ENCODE data around the gene MESP2. TPM values are rescaled to one million over a fixed set of nuclear protein-coding genes. Genes with fewer than 3 reads are reported as not detected.

MESP2 gene
- total and polyA plus RNA-seq, 2 donors (not counting 1 experiment from before 2014, with no cell fraction given): 0.99 TPM; not detected in 1

DNA sequence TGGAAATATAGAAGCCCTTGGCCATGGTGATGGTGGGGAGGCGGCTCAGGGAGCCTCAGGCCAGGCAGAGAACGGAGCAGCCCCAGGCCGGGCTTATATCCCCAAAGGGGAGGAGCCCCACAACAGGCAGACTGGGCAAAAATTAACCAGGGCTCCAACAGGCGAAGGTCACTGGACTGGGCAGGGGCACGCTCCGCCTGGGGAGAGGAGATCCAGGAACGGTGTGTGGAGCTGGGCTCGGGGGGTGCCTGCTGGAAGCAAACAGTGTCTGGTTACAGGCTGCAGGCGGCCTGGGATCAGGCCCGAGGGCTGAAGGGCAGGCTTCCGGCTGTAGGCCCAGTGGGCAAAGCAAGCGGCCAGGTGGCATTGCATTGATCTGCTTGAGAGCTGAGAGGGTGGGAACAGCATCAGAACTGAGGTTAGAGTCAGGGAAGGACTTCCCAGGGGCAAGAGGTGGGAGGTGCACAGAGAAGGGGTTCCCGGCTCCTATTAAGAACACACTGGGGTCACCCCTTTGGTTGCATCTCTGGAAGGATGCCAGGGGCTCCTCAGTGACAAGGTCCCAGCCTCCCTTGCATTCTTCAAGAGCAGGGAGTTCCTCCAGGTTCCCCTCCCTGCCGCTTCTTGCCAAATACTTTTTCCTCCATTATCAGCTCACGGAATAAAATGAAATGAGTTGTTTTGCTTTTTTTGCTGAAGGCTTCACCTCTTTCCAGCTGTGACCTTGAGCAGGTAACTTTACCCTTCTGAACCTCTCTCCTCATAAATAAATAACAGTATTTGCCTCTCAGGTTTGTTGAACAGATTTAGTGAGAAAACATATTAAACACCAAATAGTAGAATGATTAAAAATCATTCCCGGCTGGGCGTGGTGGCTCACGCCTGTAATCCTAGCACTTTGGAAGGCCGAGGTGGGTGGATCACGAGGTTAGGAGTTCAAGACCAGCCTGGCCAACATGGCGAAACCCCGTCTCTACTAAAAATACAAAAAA is 30.7 kb downstream of the MESP2 start:
- Histone ChIP-seq H4K20me1 (ENCODE audit: control insufficient read depth, extremely low read depth, insufficient read depth, low read length) (no peaks in the 10 kb centered on the region), H3K27ac (ENCODE audit: insufficient read depth, low read length) (no peak overlapping the region), H3K36me3 (ENCODE audit: control insufficient read depth, insufficient read depth, low read length) (peaks cover 43% of the 10 kb centered on the region), H3K79me2 (ENCODE audit: control insufficient read depth, insufficient read depth, low read length) (peaks cover 36% of the 10 kb centered on the region), H3K4me3 (replicated peaks in 1 of 4; ENCODE audit: control extremely low read depth in 1 of 4, insufficient read depth in 1 of 4, low read depth in 3 of 4, low read length in 4 of 4) (no peak overlapping the region), H3K9ac (ENCODE audit: insufficient read depth, low read length) (no peak overlapping the region), H3K27me3 (ENCODE audit: control insufficient read depth, insufficient read depth, low read length) (no peaks in the 10 kb centered on the region), H3K4me2 (ENCODE audit: extremely low read depth, insufficient read depth, low read length) (no peak overlapping the region), H2AFZ (ENCODE audit: low read length) (no peak overlapping the region), H3K4me1 (ENCODE audit: control insufficient read depth, extremely low read depth, insufficient read depth, low read length) (peaks cover 3% of the 10 kb centered on the region), H3K9me3 (ENCODE audit: control insufficient read depth, insufficient read depth, low read depth, low read length) (no peaks in the 10 kb centered on the region)
- no peak for TF ChIP-seq EZH2 (IDR thresholded peaks at IDR 0.05; ENCODE audit: low read length, missing control alignments)
- TF ChIP-seq, protein P1, sequence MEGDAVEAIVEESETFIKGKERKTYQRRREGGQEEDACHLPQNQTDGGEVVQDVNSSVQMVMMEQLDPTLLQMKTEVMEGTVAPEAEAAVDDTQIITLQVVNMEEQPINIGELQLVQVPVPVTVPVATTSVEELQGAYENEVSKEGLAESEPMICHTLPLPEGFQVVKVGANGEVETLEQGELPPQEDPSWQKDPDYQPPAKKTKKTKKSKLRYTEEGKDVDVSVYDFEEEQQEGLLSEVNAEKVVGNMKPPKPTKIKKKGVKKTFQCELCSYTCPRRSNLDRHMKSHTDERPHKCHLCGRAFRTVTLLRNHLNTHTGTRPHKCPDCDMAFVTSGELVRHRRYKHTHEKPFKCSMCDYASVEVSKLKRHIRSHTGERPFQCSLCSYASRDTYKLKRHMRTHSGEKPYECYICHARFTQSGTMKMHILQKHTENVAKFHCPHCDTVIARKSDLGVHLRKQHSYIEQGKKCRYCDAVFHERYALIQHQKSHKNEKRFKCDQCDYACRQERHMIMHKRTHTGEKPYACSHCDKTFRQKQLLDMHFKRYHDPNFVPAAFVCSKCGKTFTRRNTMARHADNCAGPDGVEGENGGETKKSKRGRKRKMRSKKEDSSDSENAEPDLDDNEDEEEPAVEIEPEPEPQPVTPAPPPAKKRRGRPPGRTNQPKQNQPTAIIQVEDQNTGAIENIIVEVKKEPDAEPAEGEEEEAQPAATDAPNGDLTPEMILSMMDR (conservative IDR thresholded peaks at IDR 0.05 in 1 of 2, IDR thresholded peaks at IDR 0.05 in 1 of 2; ENCODE audit: low read depth in 1 of 2, low read length in 2 of 2): no peak
- no peak for DNase-seq (ENCODE audit: low read depth in 2 of 2)

DNA sequence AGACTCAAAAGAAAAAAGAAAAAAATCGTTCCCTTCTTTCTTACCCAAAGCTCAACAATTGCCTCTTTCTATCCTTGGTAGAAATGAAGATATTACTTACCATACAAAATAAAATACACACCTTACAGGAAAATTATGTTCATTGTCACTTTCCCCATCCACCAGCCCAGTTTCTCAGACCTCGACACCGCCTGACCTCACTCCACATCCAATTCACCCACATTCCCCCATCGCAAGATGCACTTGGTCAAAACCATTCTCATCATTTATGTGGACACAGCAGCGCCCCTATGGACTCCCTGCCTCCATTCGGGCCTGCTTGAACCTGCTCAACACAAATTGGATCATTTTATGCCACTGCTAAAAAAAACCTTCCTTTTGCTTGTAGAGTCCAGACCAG is 31.6 kb downstream of the MESP2 start:
- Histone ChIP-seq H3K36me3 (ENCODE audit: control insufficient read depth, insufficient read depth, low read length) (peaks cover 38% of the 10 kb centered on the region), H3K9ac (ENCODE audit: insufficient read depth, low read length) (no peak overlapping the region), H3K79me2 (ENCODE audit: control insufficient read depth, insufficient read depth, low read length) (peaks cover 44% of the 10 kb centered on the region), H2AFZ (ENCODE audit: low read length) (no peak overlapping the region), H3K27ac (ENCODE audit: insufficient read depth, low read length) (no peak overlapping the region), H3K9me3 (ENCODE audit: control insufficient read depth, insufficient read depth, low read depth, low read length) (no peaks in the 10 kb centered on the region), H3K27me3 (ENCODE audit: control insufficient read depth, insufficient read depth, low read length) (no peaks in the 10 kb centered on the region), H4K20me1 (ENCODE audit: control insufficient read depth, extremely low read depth, insufficient read depth, low read length) (no peaks in the 10 kb centered on the region), H3K4me2 (ENCODE audit: extremely low read depth, insufficient read depth, low read length) (no peak overlapping the region), H3K4me3 (replicated peaks in 1 of 4; ENCODE audit: control extremely low read depth in 1 of 4, insufficient read depth in 1 of 4, low read depth in 3 of 4, low read length in 4 of 4) (no peak overlapping the region), H3K4me1 (ENCODE audit: control insufficient read depth, extremely low read depth, insufficient read depth, low read length) (peaks cover 8% of the 10 kb centered on the region)
- no peak for DNase-seq (ENCODE audit: low read depth in 2 of 2)
- TF ChIP-seq, protein P1 (conservative IDR thresholded peaks at IDR 0.05 in 1 of 2, IDR thresholded peaks at IDR 0.05 in 1 of 2; ENCODE audit: low read depth in 1 of 2, low read length in 2 of 2): no peak
- no peak for TF ChIP-seq EZH2 (IDR thresholded peaks at IDR 0.05; ENCODE audit: low read length, missing control alignments)

DNA sequence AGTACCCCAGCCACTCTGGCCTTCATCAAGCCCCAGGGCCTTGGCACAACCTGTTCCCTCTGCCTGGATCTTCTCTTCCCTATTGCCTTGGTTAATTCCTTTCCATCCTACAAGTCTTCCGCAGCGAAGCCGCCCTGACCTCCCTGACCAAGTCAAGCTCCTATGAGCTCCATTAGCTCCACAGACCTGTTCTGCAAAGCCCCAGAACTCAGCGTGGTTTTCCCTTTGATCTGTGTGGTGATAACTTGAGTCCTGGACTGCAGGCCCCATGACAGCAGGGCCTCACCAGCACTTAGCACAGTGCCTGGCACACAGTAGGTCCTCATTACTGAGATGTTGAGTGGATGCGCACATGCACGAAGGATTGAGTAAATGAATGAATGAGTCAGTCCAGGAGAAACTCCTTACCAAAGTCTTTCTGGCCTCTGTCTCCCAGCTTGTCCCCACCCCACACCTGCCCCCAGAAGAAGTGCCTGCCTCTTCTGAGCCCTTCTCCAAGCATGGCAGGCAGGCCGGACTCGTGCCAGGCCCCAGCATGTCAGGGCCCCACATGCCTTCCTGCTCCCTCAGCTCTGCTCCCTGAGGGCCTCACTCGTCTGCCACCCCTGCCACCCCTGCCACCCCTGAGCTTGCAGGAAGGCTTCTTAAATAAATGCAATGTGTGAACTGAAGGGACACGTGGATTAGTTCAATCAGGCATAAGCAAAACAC is 32.2 kb downstream of the MESP2 start:
- peaks cover 9% of the 10 kb centered on the region for H3K4me1 ChIP-seq (ENCODE audit: control insufficient read depth, extremely low read depth, insufficient read depth, low read length)
- H2AFZ ChIP-seq (ENCODE audit: low read length): no peak overlapping the region
- no peak overlapping the region for H3K27ac ChIP-seq (ENCODE audit: insufficient read depth, low read length)
- H4K20me1 ChIP-seq (ENCODE audit: control insufficient read depth, extremely low read depth, insufficient read depth, low read length): no peaks in the 10 kb centered on the region
- no peaks in the 10 kb centered on the region for H3K27me3 ChIP-seq (ENCODE audit: control insufficient read depth, insufficient read depth, low read length)
- TF ChIP-seq, protein P1 (conservative IDR thresholded peaks at IDR 0.05 in 1 of 2, IDR thresholded peaks at IDR 0.05 in 1 of 2; ENCODE audit: low read depth in 1 of 2, low read length in 2 of 2): no peak
- no peak for TF ChIP-seq EZH2 (IDR thresholded peaks at IDR 0.05; ENCODE audit: low read length, missing control alignments)
- H3K79me2 ChIP-seq (ENCODE audit: control insufficient read depth, insufficient read depth, low read length): peaks cover 51% of the 10 kb centered on the region
- no peaks in the 10 kb centered on the region for H3K9me3 ChIP-seq (ENCODE audit: control insufficient read depth, insufficient read depth, low read depth, low read length)
- H3K36me3 ChIP-seq (ENCODE audit: control insufficient read depth, insufficient read depth, low read length): peaks cover 33% of the 10 kb centered on the region
- DNase-seq (ENCODE audit: low read depth in 2 of 2): no peak
- H3K9ac ChIP-seq (ENCODE audit: insufficient read depth, low read length): no peak overlapping the region
- H3K4me3 ChIP-seq (replicated peaks in 1 of 4; ENCODE audit: control extremely low read depth in 1 of 4, insufficient read depth in 1 of 4, low read depth in 3 of 4, low read length in 4 of 4): no peak overlapping the region
- no peak overlapping the region for H3K4me2 ChIP-seq (ENCODE audit: extremely low read depth, insufficient read depth, low read length)
